Ovary (tissue), 3 donors: Measurements from ENCODE around the gene MIER2.

Experiments used
- CTCF ChIP-seq, 3 donors: fragments of 450-650 bp in 2 of 3; fragments of 200-600 bp in 1 of 3; IDR thresholded peaks; one replicate each; pipeline versions ENCODE4 v1.5.1 to v1.8.0; 2016 to 2022; ENCODE audit warnings: antibody characterized with exemption in 3 of 3, mild to moderate bottlenecking in 1 of 3
- EP300 ChIP-seq: sonication (generic); formaldehyde crosslinking; IDR thresholded peaks from one replicate; pipeline ENCODE4 v1.6.1; 2017; ENCODE audit warnings: antibody characterized with exemption
- POLR2A ChIP-seq: fragments of 450-650 bp; IDR thresholded peaks from one replicate; pipeline ENCODE4 v1.6.1; 2017; ENCODE audit warnings: antibody characterized with exemption, mild to moderate bottlenecking, moderate library complexity
- donor health status: DM: no; HTN: no; CAD: no.

- TF ChIP-seq CTCF (IDR thresholded peaks at IDR 0.05), result no peak
- TF ChIP-seq EP300, result no peak
- no peak for TF ChIP-seq POLR2A
Observed at GRCh38 chr19:359653-359925, 15.0 kb upstream of the MIER2 start.
